Dermis microvascular lymphatic vessel endothelial cell (primary cell): Measurements from ENCODE around the gene KRTCAP3. TPM values are rescaled to one million over a fixed set of nuclear protein-coding genes. Genes with fewer than 3 reads are reported as not detected.

ENCODE experiments used
- DNase-seq, 2 donors: peaks; one replicate each; pipeline versions ENCODE4 v3.0.0 to v3.0.0-alpha.2; 2010; ENCODE audit warnings: low read depth in 2 of 2
- total RNA-seq: library from RNA; depleted of rRNA; stranded (reverse); fragments of >200 nt; gene quantifications from 2 replicates; pipeline ENCODE4 v1.2.1, GENCODE V29; 2014

KRTCAP3 gene
- total RNA-seq, 1 donor from 2014 or later, result 0.13 TPM

GRCh38 chr2:27441226-27441926 is 805 bp upstream of the KRTCAP3 start:
- DNase-seq, result no peak

DNA sequence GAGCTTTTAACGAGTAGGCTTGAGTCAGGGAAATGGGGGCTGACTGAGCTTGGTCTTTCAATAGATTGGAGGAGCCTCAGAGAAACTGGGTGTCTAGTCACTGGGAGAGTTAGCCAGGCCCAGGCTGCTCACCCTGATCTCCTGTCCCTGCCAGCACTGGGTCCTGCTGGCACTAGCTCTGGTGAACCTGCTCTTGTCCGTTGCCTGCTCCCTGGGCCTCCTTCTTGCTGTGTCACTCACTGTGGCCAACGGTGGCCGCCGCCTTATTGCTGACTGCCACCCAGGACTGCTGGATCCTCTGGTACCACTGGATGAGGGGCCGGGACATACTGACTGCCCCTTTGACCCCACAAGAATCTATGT is 720 bp downstream of the KRTCAP3 start:
- no peak for DNase-seq

GRCh38 chr2:27445155-27445554 is 3.0 kb downstream of the KRTCAP3 start:
- no peak for DNase-seq

GRCh38 chr2:27445615-27446014 is 3.4 kb downstream of the KRTCAP3 start:
- DNase-seq, result no peak

DNA sequence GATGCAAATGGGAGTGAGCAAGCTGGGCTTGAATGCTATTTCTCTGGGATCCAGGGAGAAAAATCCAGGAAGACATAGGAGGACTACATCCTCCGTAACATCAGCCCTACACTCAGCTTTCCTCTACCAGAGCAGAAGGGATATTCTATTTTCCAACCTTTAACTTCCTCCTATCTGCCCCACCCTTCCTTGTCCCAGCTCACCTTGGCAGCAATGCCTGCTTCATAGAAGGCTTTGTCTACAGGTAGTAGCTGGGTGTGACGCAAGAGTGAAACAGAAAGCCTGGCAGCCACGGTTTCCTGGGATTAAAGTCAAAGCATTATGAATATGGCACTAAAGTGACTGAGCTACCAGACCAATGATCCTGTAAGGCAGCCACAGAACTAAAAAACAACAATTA is 3.9 kb downstream of the KRTCAP3 start:
- no peak for DNase-seq

- DNase-seq, result no peak
These were observed 6.2 kb downstream of the KRTCAP3 start for GRCh38 chr2:27448381-27448780.

GRCh38 chr2:27451095-27451494 is 8.9 kb downstream of the KRTCAP3 start:
- DNase-seq, result no peak

DNA sequence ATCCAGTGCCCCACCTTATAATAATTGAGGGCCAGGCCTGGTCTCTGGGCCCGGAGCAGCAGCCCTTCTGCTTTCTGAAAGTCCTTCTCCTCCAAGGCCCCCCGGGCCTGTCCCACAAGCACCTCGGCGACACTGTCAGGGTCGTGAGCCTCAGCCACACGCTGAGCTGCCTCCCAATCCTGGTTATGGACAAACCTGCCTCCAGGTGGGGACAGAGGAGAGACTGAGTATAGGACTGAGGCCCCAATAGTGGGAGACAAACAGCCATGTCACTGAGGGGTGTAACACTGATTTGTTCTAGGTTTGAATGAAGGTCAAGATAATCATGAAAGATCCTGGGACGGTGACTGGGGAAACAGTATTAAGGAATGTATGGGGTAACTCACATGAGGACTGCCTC is 11.8 kb downstream of the KRTCAP3 start:
- DNase-seq, result no peak

DNA sequence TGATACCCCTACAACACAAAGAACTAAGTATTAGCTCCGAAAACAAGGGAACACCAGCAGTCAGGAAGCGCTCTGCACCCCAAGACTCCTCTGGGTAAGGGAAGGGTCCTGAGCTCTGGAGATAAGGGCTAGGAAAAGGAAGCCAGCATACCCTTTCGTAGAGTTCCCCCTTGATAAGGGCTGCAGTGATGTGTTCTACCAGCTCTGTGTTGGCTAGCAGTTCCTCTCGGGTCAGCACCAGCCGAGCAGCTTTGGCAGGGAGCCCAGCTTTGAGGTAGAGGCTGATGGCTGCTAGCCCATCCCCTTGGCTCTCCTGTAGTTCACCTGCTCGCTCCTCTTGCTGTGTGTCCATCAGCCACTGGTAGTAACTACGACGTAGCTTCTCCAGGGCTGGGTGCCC is 18.9 kb downstream of the KRTCAP3 start:
- no peak for DNase-seq

- no peak for DNase-seq
These were observed 22.3 kb downstream of the KRTCAP3 start for GRCh38 chr2:27464443-27464842.

DNA sequence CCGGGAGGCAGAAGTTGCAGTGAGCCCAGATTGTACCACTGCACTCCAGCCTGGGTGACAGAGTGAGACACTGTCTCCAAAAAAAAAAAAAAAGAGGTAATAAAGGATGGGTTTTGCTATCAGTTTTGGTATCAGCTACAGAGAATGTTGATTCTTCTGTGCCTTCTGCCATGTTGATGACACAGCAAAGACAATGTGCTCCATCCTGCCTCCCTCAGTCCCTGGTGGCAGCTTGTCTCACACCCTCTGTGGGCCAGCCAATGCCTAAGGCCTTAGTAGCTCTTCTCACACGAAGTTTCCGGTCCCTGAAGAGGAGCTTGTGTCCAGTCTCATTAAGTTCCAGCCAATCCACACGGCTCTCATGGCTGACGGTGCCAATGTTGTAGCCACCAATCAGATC is 29.8 kb downstream of the KRTCAP3 start:
- no peak for DNase-seq

DNA sequence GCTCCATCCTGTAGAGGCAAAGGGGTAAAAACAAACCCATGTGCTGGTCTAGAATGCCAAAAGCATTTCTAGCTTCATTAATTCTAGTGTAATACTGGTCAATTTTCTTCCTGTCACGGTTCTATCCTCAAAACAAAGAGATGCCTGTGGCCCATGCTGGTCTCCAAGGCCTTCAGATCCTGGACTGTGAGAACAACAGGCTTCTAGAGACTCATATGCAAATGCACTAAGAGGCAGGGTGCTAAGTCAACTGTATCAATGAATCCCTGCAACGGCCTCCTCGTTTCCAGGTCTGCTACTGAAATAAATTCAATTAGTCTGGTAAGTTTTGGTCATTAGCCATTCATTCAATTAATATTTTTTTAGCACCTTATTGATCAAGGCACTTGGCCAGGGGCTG is 43.3 kb downstream of the KRTCAP3 start:
- DNase-seq, result no peak

DNA sequence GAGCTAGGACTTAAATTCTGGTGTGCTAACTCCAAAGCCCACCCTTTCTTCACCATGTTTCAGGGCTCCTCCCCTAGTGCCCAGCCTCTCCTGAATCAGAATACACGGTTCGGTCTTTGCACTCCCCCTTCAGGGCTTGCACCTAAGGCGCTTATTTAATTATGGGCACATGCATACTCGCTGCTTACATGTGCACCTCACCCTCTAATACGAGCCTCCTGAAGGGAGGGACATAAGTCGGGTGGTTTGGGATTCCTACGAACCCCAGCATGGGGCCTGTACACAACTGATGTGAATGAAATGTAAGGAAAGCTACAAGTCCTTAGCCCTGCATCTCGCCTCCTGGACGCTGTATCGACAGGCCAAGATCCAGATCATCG is 46.9 kb downstream of the KRTCAP3 start:
- DNase-seq, result peak in 1 of 2 donors; percentile 36

GRCh38 chr2:27489498-27490397 is 47.6 kb downstream of the KRTCAP3 start, which contains the start of gene IFT172:
TSS of gene IFT172 (minus strand) at chr2:27489743. CDS start at chr2:27489653, 90 bp downstream.
- peak; percentile 98 to 99 for DNase-seq

GRCh38 chr2:27492557-27492956 is 50.4 kb downstream of the KRTCAP3 start:
- DNase-seq, result no peak

- no peak for DNase-seq
These were observed 51.7 kb downstream of the KRTCAP3 start for GRCh38 chr2:27493948-27494283.

Other genes starting within 250 kb of the KRTCAP3 start
- 103 and 105 TPM in 2 replicates for gene ATRAID, start 230.3 kb upstream of the KRTCAP3 start, total RNA-seq
- gene SLC5A6, start 230.1 kb upstream of the KRTCAP3 start, total RNA-seq, result 19.5 and 23.4 TPM in 2 replicates
- gene CAD, start 225.0 kb upstream of the KRTCAP3 start, total RNA-seq, result 30.2 and 34.5 TPM in 2 replicates
- gene SLC30A3, start 179.3 kb upstream of the KRTCAP3 start, total RNA-seq, result 6.3 and 15.0 TPM in 2 replicates
- 0.39 and 1.0 TPM in 2 replicates for gene DNAJC5G, start 166.9 kb upstream of the KRTCAP3 start, total RNA-seq
- gene TRIM54, start 160.0 kb upstream of the KRTCAP3 start, total RNA-seq, result 0.26 and 0.51 TPM in 2 replicates
- 0.13 and 0.51 TPM in 2 replicates for gene UCN, start 133.9 kb upstream of the KRTCAP3 start, total RNA-seq
- 40.4 and 52.3 TPM in 2 replicates for gene MPV17, start 119.3 kb upstream of the KRTCAP3 start, total RNA-seq
- gene GTF3C2, start 85.6 kb upstream of the KRTCAP3 start, total RNA-seq, result 18.0 and 25.5 TPM in 2 replicates
- 25.7 and 26.2 TPM in 2 replicates for gene EIF2B4, start 72.0 kb upstream of the KRTCAP3 start, total RNA-seq
- gene SNX17, start 71.8 kb upstream of the KRTCAP3 start, total RNA-seq, result 109 and 164 TPM in 2 replicates
- gene ZNF513, start 61.6 kb upstream of the KRTCAP3 start, total RNA-seq, result 4.6 and 8.7 TPM in 2 replicates
- gene PPM1G, start 32.8 kb upstream of the KRTCAP3 start, total RNA-seq, result 88.5 and 101 TPM in 2 replicates
- gene NRBP1, start 13.8 kb upstream of the KRTCAP3 start, total RNA-seq, result 91.0 and 106 TPM in 2 replicates
- 10.2 and 11.0 TPM in 2 replicates for gene IFT172, start 47.4 kb downstream of the KRTCAP3 start, total RNA-seq
- 10.0 and 16.4 TPM in 2 replicates for gene FNDC4, start 52.8 kb downstream of the KRTCAP3 start, total RNA-seq
- gene GCKR, start 54.5 kb downstream of the KRTCAP3 start, total RNA-seq, result 0.13 TPM in 1 of 2 replicates, not detected in the other
- gene ZNF512, start 140.7 kb downstream of the KRTCAP3 start, total RNA-seq, result 10.0 and 11.9 TPM in 2 replicates
- gene CCDC121, start 186.6 kb downstream of the KRTCAP3 start, total RNA-seq, result 1.0 and 1.3 TPM in 2 replicates
- gene GPN1, start 186.7 kb downstream of the KRTCAP3 start, total RNA-seq, result 32.1 TPM in 2 replicates
- gene SUPT7L, start 221.2 kb downstream of the KRTCAP3 start, total RNA-seq, result 10.0 and 13.7 TPM in 2 replicates
- gene SLC4A1AP, start 221.5 kb downstream of the KRTCAP3 start, total RNA-seq, result 17.4 and 17.8 TPM in 2 replicates